SK-N-SH (cell line): Measurements from ENCODE around the gene GLCCI1. TPM values are rescaled to one million over a fixed set of nuclear protein-coding genes. Genes with fewer than 3 reads are reported as not detected.

Experiments used
- CTCF ChIA-PET: fragments of 300-600, 350-600 bp; formaldehyde crosslinking; extraction: SDS; loops from one replicate; lab custom pipeline; 2021; lab: Yijun Ruan, JAX
- POLR2A ChIA-PET: fragments of 350-600 bp; sonication (Branson Sonifier 250); formaldehyde crosslinking; extraction: SDS; loops from one replicate; lab custom pipeline; 2020; ENCODE audit warnings: antibody characterized with exemption, inconsistent platforms; lab: Yijun Ruan, JAX
- DNase-seq: peaks from one replicate; pipeline ENCODE4 v3.0.0; 2012
- H2AFZ ChIP-seq: fragments of 200-600 bp; sonication (generic); 2 replicates; pipeline ENCODE4 v1.8.1; 2016; ENCODE audit warnings: antibody characterized with exemption, mild to moderate bottlenecking, low read depth
- H3F3A ChIP-seq: fragments of 200-600 bp; sonication (generic); replicated peaks from 2 replicates; pipeline ENCODE3; 2016; ENCODE audit warnings: antibody characterized with exemption, mild to moderate bottlenecking; ENCODE audit not compliant: insufficient read depth
- H3K27ac ChIP-seq, 2 experiments: fragments of 200-500 bp in 1 of 2; fragments of 200-600 bp in 1 of 2; sonication (Bioruptor generic) in 1 of 2; sonication (generic), shearing (Covaris generic) in 1 of 2; 2 replicates each; pipeline versions ENCODE4 v1.5.1 to v1.6.1; 2014 to 2016; ENCODE audit warnings: low read depth in 2 of 2, inconsistent platforms in 1 of 2, low read length in 1 of 2, mild to moderate bottlenecking in 1 of 2, mixed read lengths in 1 of 2
- H3K27me3 ChIP-seq: fragments of 200-600 bp; sonication (generic), shearing (Covaris generic); 2 replicates; pipeline ENCODE4 v1.6.1; 2016; ENCODE audit warnings: mixed run types; ENCODE audit not compliant: insufficient read depth
- H3K36me3 ChIP-seq, 2 experiments: fragments of 200-500 bp in 1 of 2; fragments of 200-600 bp in 1 of 2; sonication (Bioruptor generic) in 1 of 2; sonication (generic) in 1 of 2; replicated peaks in 1 of 2; 2 replicates each; pipeline versions ENCODE3 to v1.5.1; 2014 to 2016; ENCODE audit warnings: low read length in 1 of 2, mild to moderate bottlenecking in 1 of 2; ENCODE audit not compliant: insufficient read depth in 2 of 2, control insufficient read depth in 1 of 2
- H3K4me1 ChIP-seq, 2 experiments: fragments of 200-500 bp in 1 of 2; fragments of 200-600 bp in 1 of 2; sonication (Bioruptor generic) in 1 of 2; sonication (generic), shearing (Covaris generic) in 1 of 2; 2 replicates each; pipeline versions ENCODE4 v1.5.1 to v1.6.1; 2014 to 2016; ENCODE audit warnings: low read depth in 1 of 2, low read length in 1 of 2, mixed run types in 1 of 2; ENCODE audit not compliant: insufficient read depth in 2 of 2, control insufficient read depth in 1 of 2
- H3K4me2 ChIP-seq: fragments of 200-600 bp; sonication (generic), shearing (Covaris generic); 2 replicates; pipeline ENCODE4 v1.6.1; 2017; ENCODE audit warnings: mixed run types
- H3K4me3 ChIP-seq, 2 experiments: fragments of 200-500 bp in 1 of 2; fragments of 200-600 bp in 1 of 2; sonication (Bioruptor generic) in 1 of 2; sonication (generic), shearing (Covaris generic) in 1 of 2; 2 replicates each; pipeline versions ENCODE4 v1.5.1 to v1.8.1; 2014 to 2016; ENCODE audit warnings: low read depth in 2 of 2, inconsistent platforms in 1 of 2, low read length in 1 of 2, mild to moderate bottlenecking in 1 of 2, mixed read lengths in 1 of 2, moderate library complexity in 1 of 2
- H3K79me2 ChIP-seq: fragments of 200-600 bp; sonication (generic); 2 replicates; pipeline ENCODE4 v1.8.1; 2017; ENCODE audit warnings: mild to moderate bottlenecking; ENCODE audit not compliant: insufficient read depth
- H3K9ac ChIP-seq: fragments of 200-600 bp; sonication (generic); 2 replicates; pipeline ENCODE4 v1.6.1; 2017; ENCODE audit warnings: mixed run types
- H3K9me2 ChIP-seq: fragments of 200-600 bp; sonication (generic); 2 replicates; pipeline ENCODE4 v1.6.1; 2017; ENCODE audit warnings: mixed run types
- H3K9me3 ChIP-seq: fragments of 200-600 bp; sonication (generic); 2 replicates; pipeline ENCODE4 v1.6.1; 2017; ENCODE audit warnings: mixed run types, mild to moderate bottlenecking, moderate library complexity
- H4K20me1 ChIP-seq: fragments of 200-600 bp; sonication (generic); 2 replicates; pipeline ENCODE4 v1.6.1; 2017; ENCODE audit warnings: mild to moderate bottlenecking, mixed run types; ENCODE audit not compliant: insufficient read depth
- CTCF ChIP-seq: fragments of 200-600 bp; sonication (generic); IDR thresholded peaks from 2 replicates; pipeline ENCODE4 v1.6.1; 2017; ENCODE audit warnings: antibody characterized with exemption, mild to moderate bottlenecking, moderate library complexity
- ELF1 ChIP-seq: IDR thresholded peaks from 2 replicates; pipeline ENCODE4 v1.4.0; 2012
- GABPA ChIP-seq: IDR thresholded peaks from 2 replicates; pipeline ENCODE4 v1.4.0; 2012; ENCODE audit warnings: low read depth, mild to moderate bottlenecking
- GATA2 ChIP-seq: sonication (generic); formaldehyde crosslinking; IDR thresholded peaks from 2 replicates; pipeline ENCODE4 v1.5.0; 2020; ENCODE audit warnings: mild to moderate bottlenecking, missing genetic modification reagents
- JUND ChIP-seq: IDR thresholded peaks from 2 replicates; pipeline ENCODE4 v1.4.0; 2012
- MEF2A ChIP-seq: IDR thresholded peaks from 2 replicates; pipeline ENCODE4 v1.4.0; 2012; ENCODE audit warnings: low read depth, borderline replicate concordance
- MXI1 ChIP-seq: IDR thresholded peaks from 2 replicates; pipeline ENCODE4 v1.6.1; 2012; ENCODE audit warnings: mild to moderate bottlenecking, low read depth, low read length, improper control_type of control experiment
- NFIC ChIP-seq: IDR thresholded peaks from 2 replicates; pipeline ENCODE4 v1.4.0; 2012; ENCODE audit warnings: borderline replicate concordance
- POLR2AphosphoS5 ChIP-seq: IDR thresholded peaks from 2 replicates; pipeline ENCODE4 v1.6.1; 2012; ENCODE audit warnings: low read depth, low read length
- RAD21 ChIP-seq: IDR thresholded peaks from 2 replicates; pipeline ENCODE4 v1.6.1; 2012; ENCODE audit warnings: mild to moderate bottlenecking, low read length
- RCOR1 ChIP-seq: fragments of 150-350 bp; IDR thresholded peaks from 2 replicates; pipeline ENCODE4 v1.6.1; 2017; ENCODE audit warnings: antibody characterized with exemption, low read length
- REST ChIP-seq: IDR thresholded peaks from 2 replicates; pipeline ENCODE4 v1.6.1; 2012; ENCODE audit warnings: mild to moderate bottlenecking, low read depth, low read length, moderate library complexity
- RFX5 ChIP-seq: IDR thresholded peaks from 2 replicates; pipeline ENCODE4 v1.6.1; 2012; ENCODE audit warnings: mild to moderate bottlenecking, improper control_type of control experiment, low read length
- SMC3 ChIP-seq: IDR thresholded peaks from 2 replicates; pipeline ENCODE4 v1.6.1; 2012; ENCODE audit warnings: low read depth, low read length, improper control_type of control experiment
- TCF12 ChIP-seq: IDR thresholded peaks from 2 replicates; pipeline ENCODE4 v1.4.0; 2012
- TEAD4 ChIP-seq: IDR thresholded peaks from 2 replicates; pipeline ENCODE4 v1.4.0; 2012; ENCODE audit warnings: mild to moderate bottlenecking, borderline replicate concordance; ENCODE audit not compliant: insufficient read depth
- USF1 ChIP-seq: IDR thresholded peaks from 2 replicates; pipeline ENCODE4 v1.4.0; 2012; ENCODE audit warnings: low read depth, borderline replicate concordance
- USF2 ChIP-seq: fragments of 150-350 bp; IDR thresholded peaks from 2 replicates; pipeline ENCODE4 v1.6.1; 2017; ENCODE audit warnings: antibody characterized with exemption, low read length, low read depth, borderline replicate concordance
- ZBTB33 ChIP-seq: IDR thresholded peaks from 2 replicates; pipeline ENCODE4 v1.4.0; 2012; ENCODE audit warnings: low read depth, borderline replicate concordance
- WGBS: methylation state at CpG from one replicate; pipeline ENCODE4 v1.1.6; 2017; ENCODE audit warnings: low lambda C conversion rate; 5-methylcytosine and 5-hydroxymethylcytosine counted together
- polyA plus RNA-seq, 3 experiments: library from polyadenylated mRNA; depleted of rRNA; stranded (reverse); fragments of >200 nt; gene quantifications; 2 replicates each; pipeline ENCODE4 v1.2.3, GENCODE V29; 2012

GLCCI1 gene
- polyA plus RNA-seq, 1 of the 3 experiments (the other 2 are of a cell fraction), result 5.5 TPM

GRCh38 chr7:8085420-8085819 is 116.8 kb downstream of the GLCCI1 start:
- H3K79me2 ChIP-seq, result no peaks in the 10 kb centered on the region
- TF ChIP-seq MEF2A (no peak), JUND (no peak), REST (no peak), USF2 (no peak), ZBTB33 (no peak), TEAD4 (no peak), RFX5 (no peak), MXI1 (no peak), NFIC (no peak), USF1 (no peak), POLR2AphosphoS5 (no peak), RAD21 (no peak), ELF1 (no peak), SMC3 (no peak), TCF12 (no peak), GABPA (no peak), GATA2 (CRISPR knock-in tag) (no peak), RCOR1 (no peak), CTCF (no peak)
- TF ChIP-seq, all 33 proteins: peak for 0
- Histone ChIP-seq H3K27ac (peak overlapping the region in 1 of 2 experiments; percentile 28; a peak in 1 of 4 replicates), H3K9me3 (no peaks in the 10 kb centered on the region), H3K4me1 (peaks cover 0 to 3% of the 10 kb centered on the region in 2 experiments; a peak in 2 of 4 replicates), H3K4me3 (no peak overlapping the region), H3F3A (no peaks in the 10 kb centered on the region), H3K27me3 (no peaks in the 10 kb centered on the region), H3K9me2 (no peaks in the 10 kb centered on the region), H2AFZ (no peak overlapping the region), H3K36me3 (peaks cover 5 to 67% of the 10 kb centered on the region in 2 experiments), H3K9ac (no peak overlapping the region), H3K4me2 (no peak overlapping the region), H4K20me1 (no peaks in the 10 kb centered on the region)
- ChIA-PET CTCF (interaction anchor here (0.9 to 1.6 kb wide), 4 partner anchors 10 to 131 kb away, joined by 3 to 6 read pairs (median 3); no protein-coding TSS in a partner anchor), POLR2A (no interaction called here)
- 90% methylated on average over 3 of the region's 3 CpGs for WGBS
- no peak for DNase-seq
